ENCODE results near the gene ACAP2.
"Not testable (repeated sequence)": the region's sequence is repeated elsewhere in the genome, so short reads cannot be mapped to it uniquely, and the experiment has no call there.

Gene ACAP2

DNA sequence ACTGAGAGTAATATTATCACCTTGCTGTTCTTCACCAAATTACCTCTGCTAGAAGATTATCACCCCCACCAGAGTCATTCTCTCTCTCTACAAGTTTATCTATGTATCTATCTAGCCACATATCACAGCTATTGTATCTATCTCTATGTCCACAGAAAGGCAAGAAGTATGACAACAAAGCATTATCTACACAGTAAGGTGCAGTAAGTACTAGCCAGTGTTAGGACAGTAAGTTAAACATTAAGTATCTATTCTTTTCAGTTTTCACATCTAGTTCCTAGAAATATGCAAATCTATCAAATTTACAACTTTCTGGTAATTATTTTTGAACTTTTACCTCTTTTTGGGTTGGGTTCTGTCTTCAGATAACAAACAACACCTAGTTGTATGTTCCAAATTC lies 145.4 kb downstream of the ACAP2 start:
- in situ Hi-C loops (cut with MboI; ENCODE audit: low sequenced_read_pairs): no loop called here

- in situ Hi-C loops (cut with MboI; ENCODE audit: low sequenced_read_pairs): no loop called here
Observed at GRCh38 chr3:195296662-195297061, 146.2 kb downstream of the ACAP2 start.

- in situ Hi-C loops (cut with MboI; ENCODE audit: low sequenced_read_pairs): no loop called here
Observed at GRCh38 chr3:195291121-195291520, 151.7 kb downstream of the ACAP2 start.

GRCh38 chr3:195290643-195291042 lies 152.2 kb downstream of the ACAP2 start:
- in situ Hi-C loops (cut with MboI; ENCODE audit: low sequenced_read_pairs): not testable (repeated sequence)

DNA sequence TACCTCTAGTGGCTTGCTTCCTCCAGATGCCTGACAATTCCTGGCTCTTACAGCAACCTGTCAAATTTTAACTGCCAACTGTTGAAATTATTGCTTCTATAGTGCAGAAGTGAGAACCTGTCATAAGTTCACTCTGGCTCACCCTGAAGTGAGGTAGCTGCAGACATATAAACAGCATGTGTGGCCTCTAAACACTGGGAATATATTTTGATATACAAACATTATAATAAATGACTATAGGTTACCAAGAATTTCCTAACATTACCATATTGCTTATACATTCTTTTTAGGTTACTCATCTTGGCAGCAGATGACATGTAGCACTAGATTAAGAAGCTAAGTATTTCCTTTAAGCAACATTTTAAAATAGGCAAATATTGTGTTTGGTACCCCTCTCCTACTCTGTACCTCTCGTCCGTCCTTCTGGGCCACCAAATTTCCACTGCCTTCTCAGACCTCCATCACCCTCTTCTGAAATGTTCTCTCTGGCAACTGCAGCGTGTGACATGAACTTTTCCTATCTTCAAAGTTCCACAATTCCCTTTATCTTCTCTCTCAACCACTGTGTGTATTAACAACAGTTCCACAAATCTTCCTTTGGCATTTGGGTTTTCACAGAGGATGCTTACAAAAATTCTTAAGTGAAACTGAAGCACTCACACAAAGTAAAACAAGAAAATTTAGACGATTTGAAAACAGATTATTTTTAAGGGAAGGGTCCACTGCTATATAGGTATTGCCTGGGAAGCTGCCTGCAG lies 156.5 kb downstream of the ACAP2 start:
- in situ Hi-C loops (cut with MboI; ENCODE audit: low sequenced_read_pairs): no loop called here

DNA sequence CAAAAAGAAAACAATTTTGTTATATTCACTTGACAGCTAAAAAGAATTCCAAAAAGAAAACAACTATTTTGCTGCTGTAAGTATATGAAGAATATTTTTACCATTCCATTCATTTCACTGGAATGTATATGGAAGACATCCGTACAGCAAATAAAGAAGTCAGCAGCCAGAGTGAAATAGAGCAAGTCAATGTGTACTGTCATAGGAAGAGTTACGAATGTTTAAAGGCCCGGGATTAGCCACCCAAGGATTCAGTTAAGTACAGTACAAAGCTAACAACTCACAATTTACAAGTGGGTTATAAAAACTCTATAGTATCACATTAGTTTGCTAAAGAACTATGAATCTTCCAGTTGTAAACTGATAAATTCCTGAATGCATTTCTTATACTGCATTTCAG lies 157.4 kb downstream of the ACAP2 start:
- in situ Hi-C loops (cut with MboI; ENCODE audit: low sequenced_read_pairs): no loop called here

GRCh38 chr3:195284842-195285241 lies 158.0 kb downstream of the ACAP2 start:
- in situ Hi-C loops (cut with MboI; ENCODE audit: low sequenced_read_pairs): no loop called here

DNA sequence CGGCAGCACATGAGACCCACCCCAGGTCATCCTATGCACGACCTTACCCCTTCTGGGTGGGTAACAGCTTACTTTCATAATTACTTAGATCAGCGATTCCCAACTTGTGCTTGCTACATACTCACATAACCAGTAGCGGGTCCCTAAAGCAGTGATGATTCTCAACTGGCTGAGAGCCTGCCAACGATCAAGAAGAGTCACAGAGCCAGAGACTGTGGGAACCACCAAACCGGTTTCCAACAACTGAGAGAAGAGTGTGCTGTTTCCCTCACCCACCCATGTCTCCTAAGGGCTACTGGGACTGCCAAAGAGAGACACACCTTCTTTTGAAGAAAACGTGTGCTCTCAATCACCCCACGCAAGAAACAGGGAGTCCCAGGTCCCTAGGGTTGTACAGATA lies 159.9 kb downstream of the ACAP2 start:
- in situ Hi-C loops (cut with MboI; ENCODE audit: low sequenced_read_pairs): no loop called here

GRCh38 chr3:195274259-195274966 lies 168.4 kb downstream of the ACAP2 start:
- in situ Hi-C loops (cut with MboI; ENCODE audit: low sequenced_read_pairs): no loop called here

DNA sequence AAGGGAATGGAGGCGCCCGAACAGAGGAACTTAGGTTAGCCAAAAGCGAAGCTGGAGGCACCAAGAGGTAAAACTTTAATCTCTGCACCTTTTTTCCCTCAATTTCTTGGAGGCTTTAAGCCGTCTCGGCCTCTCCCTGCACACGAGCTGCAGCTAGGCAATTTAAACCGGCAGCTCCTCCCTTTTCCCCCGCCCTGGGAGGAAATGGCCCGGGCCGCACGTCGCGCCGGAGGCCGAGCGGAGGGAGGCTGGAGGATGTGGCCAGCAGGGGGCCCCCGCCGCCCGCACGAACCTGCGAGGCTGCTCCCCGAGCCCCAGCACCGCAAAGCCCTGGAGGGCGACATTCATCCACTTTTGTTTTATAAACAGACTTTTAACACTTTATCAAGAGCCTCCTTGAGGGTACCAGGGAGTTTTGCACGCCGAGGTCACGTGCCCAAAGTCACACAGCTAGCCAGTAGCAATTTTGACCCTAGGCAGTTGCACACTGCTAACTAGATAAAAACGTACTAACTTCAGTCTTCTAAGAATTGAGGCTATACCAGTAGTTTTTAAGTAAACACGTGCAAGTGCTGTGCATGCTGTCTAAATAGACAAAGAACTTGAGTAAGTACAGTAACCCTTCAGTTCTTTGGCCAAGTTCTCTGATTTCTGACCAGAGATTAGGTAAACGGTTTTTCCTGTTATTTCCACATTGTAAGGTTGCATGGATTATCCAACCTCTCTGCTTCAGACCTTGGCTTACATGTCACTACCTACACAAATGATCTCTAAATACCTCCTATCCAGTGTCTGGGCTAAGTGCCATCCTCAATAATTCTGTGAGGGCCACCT lies 171.2 kb downstream of the ACAP2 start:
- in situ Hi-C loops (cut with MboI; ENCODE audit: low sequenced_read_pairs): no loop called here

- in situ Hi-C loops (cut with MboI; ENCODE audit: low sequenced_read_pairs): no loop called here
Observed at GRCh38 chr3:195270817-195271409, 171.9 kb downstream of the ACAP2 start, which contains the start of gene XXYLT1. TSS of gene XXYLT1 (minus strand) at chr3:195271159. CDS start at chr3:195271058, 101 bp downstream.

DNA sequence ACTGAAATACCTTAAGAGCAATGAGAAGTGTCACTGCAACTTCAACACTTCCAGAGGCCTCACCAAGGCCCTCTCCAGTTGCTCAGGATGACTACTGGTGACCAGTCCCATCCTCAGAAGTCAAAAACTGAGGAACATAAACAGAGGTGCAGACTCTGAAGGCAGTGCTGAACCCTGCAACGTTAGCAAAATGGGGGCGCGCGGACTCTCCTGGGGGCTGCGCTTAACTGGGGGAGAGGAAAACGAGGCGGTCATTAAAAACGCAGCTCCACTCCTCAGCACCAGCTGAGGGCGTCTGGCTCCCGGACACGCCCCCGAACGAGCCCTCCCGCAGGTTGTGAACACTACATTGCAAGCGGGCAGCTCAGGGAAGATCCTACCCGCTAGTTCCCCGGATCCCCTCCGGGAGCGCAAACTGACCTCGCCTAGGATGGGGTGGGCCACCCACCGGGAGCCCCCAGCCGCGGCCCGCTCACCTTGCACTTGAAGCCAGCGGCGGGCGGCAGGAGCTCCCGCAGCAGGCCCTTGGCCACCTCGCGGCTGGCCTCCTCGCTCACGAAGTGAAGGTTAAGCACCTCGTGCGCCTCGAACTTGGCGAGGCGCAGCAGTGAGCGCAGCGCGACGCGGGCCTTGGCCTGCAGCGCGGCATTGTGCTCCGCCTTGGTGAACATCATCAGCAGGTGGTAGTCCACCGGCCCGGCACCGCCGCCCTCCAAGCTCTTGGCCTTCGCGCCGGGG lies 172.6 kb downstream of the ACAP2 start:
- in situ Hi-C loops (cut with MboI; ENCODE audit: low sequenced_read_pairs): no loop called here

DNA sequence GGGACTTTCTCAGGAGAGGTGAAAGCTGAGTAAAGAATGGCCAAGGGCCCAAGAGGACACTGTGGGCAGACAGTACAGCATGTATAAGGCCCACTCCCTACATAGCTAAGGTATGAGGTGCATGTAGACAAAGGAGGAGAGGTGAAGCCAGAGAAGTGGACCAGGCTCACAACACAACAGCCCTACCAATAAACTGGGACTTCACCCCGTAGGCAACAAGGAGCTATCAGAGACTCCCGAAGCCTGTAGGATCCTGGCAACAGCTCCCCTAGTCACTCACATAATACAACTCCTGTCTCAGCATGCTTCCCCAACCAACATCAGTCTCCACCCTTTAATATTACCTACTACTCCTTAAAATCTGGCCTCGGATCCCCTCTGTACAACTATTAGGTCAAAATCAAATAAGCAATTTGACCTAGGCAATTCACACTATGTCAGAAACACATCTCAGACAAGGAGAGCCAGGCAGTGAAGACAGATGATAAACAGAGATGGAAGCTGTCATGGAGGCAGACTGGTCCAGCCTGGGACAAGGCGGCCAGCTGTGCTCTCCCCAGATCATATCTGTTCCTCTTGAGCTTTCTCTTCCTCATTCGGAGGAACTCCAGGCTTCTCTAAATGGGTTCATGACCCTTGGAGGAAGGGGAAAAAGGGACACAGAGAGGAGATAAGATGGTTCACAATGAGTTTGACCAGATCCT lies 173.3 kb downstream of the ACAP2 start:
- in situ Hi-C loops (cut with MboI; ENCODE audit: low sequenced_read_pairs): no loop called here

- in situ Hi-C loops (cut with MboI; ENCODE audit: low sequenced_read_pairs): no loop called here
Observed at GRCh38 chr3:195268576-195269309, 174.1 kb downstream of the ACAP2 start.

DNA sequence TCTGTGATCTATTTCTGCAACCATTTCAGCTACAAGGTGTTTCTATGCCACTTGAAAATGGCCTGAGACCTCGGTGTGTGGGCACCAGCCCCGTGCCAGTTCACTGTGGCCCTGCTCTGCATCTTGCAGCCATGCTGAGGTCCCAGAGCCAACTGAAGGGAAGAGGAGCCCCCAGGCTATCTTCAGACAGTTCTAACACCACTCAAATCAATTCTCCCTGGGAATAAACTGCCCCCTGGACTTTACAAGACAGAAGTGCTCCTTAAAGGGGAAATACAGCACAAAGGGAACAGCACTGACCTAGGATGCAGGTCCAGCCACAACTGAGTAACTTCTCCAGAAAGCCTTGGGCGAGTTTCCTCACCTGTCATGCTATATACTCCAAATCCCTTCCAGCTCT lies 175.7 kb downstream of the ACAP2 start:
- in situ Hi-C loops (cut with MboI; ENCODE audit: low sequenced_read_pairs): no loop called here

GRCh38 chr3:195266428-195266827 lies 176.4 kb downstream of the ACAP2 start:
- in situ Hi-C loops (cut with MboI; ENCODE audit: low sequenced_read_pairs): no loop called here

DNA sequence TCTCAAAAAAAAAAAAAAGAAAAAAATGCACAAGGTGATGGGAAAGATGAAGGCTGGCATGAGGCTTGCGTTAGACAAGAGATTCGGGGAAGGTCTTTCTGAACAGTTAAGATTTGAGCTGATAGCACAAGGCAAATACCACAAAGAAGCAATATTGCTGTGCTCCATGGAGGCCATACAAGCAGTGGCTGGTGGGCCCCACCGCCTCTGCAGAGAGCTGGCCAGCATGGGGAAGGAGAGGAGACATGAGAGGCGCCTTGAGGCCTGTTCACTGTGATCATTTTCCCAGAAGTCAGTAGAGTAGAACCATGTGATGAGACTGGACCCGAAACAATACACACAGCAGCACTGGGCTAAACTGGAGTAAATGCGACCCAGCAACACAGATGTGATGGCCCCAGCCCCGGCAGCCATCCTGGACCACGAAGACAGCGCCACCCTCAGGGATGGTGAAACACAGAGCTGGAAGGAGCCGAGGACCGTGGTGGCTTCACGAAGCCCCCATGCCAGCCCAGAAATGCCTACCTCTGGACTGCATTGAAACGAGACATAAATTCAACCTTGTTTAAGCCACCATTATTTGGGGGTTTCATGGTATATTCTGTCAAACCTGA lies 177.3 kb downstream of the ACAP2 start:
- in situ Hi-C loops (cut with MboI; ENCODE audit: low sequenced_read_pairs): no loop called here

GRCh38 chr3:195263925-195264600 lies 178.8 kb downstream of the ACAP2 start:
- in situ Hi-C loops (cut with MboI; ENCODE audit: low sequenced_read_pairs): no loop called here

Data from hTERT RPE-1 (cell line).